ENCODE data around the gene ACD. TPM values are rescaled to one million over a fixed set of nuclear protein-coding genes. Genes with fewer than 3 reads are reported as not detected.

The ACD gene
- total RNA-seq, 1 donor from 2014 or later: 7.3 TPM

- no peak for DNase-seq
Measured at GRCh38 chr16:67647681-67648080, 12.4 kb downstream of the ACD start.

GRCh38 chr16:67647111-67647651, 12.9 kb downstream of the ACD start:
- no peak for DNase-seq

DNA sequence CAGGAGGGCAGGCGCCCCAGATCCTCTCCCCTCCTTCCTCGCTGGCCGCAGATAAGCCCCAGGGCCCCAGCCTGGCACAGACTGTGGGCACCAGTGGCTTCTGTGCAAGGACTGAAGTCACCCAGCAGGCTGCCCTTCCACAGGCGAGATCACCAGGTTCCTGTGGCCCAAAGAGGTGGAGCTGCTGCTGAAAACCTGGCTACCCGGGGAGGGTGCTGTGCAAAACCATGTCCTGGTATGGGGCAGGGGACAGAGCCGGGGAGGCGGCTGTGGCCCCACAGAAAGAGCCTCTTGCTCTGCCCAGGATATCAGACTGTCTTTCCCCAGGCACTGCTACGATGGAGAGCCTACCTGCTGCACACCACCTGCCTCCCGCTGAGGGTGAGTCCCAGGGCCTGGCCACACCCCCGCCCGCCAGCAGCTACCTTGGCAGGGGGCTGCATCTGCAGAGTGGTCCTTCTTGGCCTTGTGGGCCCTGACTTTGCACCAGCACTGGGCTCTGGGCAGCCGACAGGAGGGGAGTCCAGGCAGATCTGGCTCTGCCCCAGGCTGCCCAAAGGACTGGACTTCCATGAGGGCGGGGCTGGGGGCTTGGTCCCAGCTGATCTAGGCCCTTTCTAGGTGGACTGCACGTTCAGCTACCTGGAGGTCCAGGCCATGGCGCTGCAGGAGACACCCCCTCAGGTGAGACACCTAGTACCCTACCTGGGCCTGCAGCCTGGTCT, 14.5 kb downstream of the ACD start:
- DNase-seq: no peak

- no peak for DNase-seq
Measured at GRCh38 chr16:67644038-67644437, 16.0 kb downstream of the ACD start.

DNA sequence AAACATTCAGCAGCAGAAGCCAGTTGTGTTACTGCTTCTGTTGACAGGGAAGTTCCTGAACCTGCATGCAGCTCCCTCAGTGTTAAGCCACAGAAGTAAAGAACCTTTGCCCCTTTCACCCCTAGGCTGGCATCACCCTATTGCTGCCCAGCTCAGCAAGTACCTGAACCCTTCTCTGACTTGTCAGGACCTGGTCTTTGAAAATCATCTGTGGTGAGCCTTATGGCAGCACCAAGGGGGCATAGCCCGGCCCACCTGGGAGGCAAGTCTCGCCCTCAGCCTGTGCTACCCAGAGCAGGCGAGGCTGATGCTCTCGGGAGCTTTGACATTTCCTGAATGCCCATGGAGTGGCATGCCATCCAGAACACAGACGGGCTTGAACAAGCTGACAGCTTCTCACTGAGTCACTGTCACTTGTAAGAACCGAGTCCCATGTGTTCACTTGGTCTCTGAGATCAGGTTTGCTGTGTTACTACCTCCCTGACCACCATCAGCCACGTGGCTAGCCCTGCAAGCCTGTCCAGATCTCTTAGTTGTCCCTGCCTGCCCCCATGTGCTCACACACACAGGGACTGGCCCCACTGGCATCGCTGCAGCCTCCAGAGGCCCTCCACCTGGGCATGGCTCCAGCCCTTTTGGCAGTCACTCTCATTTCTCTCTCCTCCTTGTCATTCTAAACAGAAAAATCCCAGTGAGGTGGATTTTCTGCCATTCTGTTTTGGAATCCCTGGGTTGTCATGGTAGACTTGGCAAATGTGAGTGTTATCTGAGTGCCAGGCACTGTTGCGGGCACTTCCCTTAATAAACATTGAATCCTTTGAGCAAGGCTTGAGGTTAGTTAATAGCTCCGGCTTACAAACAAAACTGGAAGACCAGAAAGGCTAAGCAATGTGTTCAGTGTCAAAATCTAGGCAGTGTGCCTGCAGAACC, 18.0 kb downstream of the ACD start:
- DNase-seq: peak; percentile 33

GRCh38 chr16:67637625-67638024, 22.4 kb downstream of the ACD start:
- no peak for DNase-seq

GRCh38 chr16:67636713-67637112, 23.3 kb downstream of the ACD start:
- DNase-seq: no peak

DNA sequence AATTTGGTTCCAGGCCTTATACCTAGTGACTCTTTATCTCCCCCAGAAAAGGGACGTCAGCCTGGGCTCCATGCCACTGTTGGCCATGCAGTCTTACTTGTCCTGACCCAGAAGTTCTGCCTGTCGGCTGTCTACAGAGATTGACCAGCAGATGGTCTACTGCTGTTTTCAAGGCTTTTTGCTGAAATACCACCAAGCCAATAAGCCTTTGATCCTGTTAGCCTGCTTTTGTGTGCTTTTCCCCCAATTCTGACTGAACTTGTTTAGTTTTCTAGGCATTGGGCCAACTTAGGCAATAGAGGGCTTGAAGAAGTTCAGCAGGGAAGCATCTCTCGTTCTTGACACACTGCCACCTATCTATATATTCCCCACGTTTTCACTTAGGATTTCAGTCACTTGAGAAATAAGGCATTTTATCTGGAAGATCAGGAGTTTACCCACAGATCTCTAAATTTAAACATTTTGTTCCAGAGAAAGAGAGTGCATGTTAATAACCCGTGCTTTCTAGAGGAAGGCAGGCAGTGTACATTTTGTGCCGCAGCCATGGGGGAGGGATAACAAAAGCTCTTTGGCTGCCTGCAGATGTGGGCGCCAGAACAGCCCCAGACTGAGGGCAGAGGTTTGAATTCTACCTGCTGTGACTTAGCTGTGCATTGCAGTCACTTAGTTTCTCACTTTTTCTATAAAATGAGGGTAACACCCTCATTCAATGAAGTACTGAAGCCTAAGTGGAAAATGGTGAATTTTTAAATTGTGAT, 27.5 kb downstream of the ACD start:
- peak; percentile 58 for DNase-seq

GRCh38 chr16:67628216-67628615, 31.8 kb downstream of the ACD start:
- no peak for DNase-seq

GRCh38 chr16:67613808-67614207, 46.3 kb downstream of the ACD start:
- DNase-seq: no peak

DNA sequence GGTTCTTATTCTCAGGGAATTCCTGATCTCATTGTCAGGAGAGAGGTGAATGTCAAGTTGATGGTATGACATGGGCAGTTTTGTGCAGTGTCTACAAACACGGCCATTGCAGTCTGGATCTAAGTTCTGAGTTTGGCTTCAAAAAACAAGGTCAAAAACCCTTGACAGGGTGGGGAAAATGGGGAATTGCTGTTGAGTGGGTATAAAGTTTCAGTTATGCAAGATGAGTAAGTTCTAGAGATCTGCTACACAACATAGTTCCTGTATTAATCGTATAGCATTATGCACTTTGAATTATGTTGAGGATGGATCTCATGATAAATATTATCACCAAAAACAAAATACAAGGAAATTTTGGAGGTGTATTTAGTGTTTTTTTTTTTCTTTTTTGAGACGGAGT, 51.7 kb downstream of the ACD start:
- no peak for DNase-seq

Other genes with a start within 250 kb of the ACD start
- 14.2 TPM for gene ZDHHC1, start 243.8 kb downstream of the ACD start, total RNA-seq
- 7.8 TPM for gene HSD11B2, start 229.1 kb downstream of the ACD start, total RNA-seq
- 90.3 TPM for gene ATP6V0D1, start 179.1 kb downstream of the ACD start, total RNA-seq
- gene AGRP, start 176.7 kb downstream of the ACD start, total RNA-seq: not detected
- 50.5 TPM for gene RIPOR1, start 131.4 kb downstream of the ACD start, total RNA-seq
- gene CTCF, start 97.7 kb downstream of the ACD start, total RNA-seq: 40.0 TPM
- gene CARMIL2, start 15.1 kb downstream of the ACD start, total RNA-seq: 2.3 TPM
- 2.2 TPM for gene PARD6A, start 700 bp upstream of the ACD start, total RNA-seq
- gene ENKD1, start 6.5 kb upstream of the ACD start, total RNA-seq: 13.6 TPM
- 3.4 TPM for gene C16orf86, start 6.6 kb upstream of the ACD start, total RNA-seq
- 12.5 TPM for gene GFOD2, start 59.1 kb upstream of the ACD start, total RNA-seq
- 10.5 TPM for gene RANBP10, start 146.3 kb upstream of the ACD start, total RNA-seq
- 1.1 TPM for gene TSNAXIP1, start 146.6 kb upstream of the ACD start, total RNA-seq
- 50.7 TPM for gene THAP11, start 182.1 kb upstream of the ACD start, total RNA-seq
- 124 TPM for gene NUTF2, start 186.7 kb upstream of the ACD start, total RNA-seq
- gene CENPT, start 187.4 kb upstream of the ACD start, total RNA-seq: 20.8 TPM
- 67.6 TPM for gene EDC4, start 212.8 kb upstream of the ACD start, total RNA-seq
- gene NRN1L, start 224.6 kb upstream of the ACD start, total RNA-seq: not detected
- gene PSKH1, start 233.0 kb upstream of the ACD start, total RNA-seq: 18.9 TPM

Data from tongue (tissue), 2 donors.